ENCODE measurements around the gene ABLIM1. TPM values are rescaled to one million over a fixed set of nuclear protein-coding genes. Genes with fewer than 3 reads are reported as not detected.

Gene ABLIM1
- total and polyA plus RNA-seq, 4 donors, result 13.6 to 117 (median 35.1) TPM

- intact Hi-C loops (cut with DNase I), result no loop called here
- Histone ChIP-seq H3K4me3 (ENCODE audit: low read length in 2 of 2) (no peak overlapping the region), H3K27me3 (ENCODE audit: control insufficient read depth in 1 of 2, insufficient read depth in 2 of 2, low read length in 1 of 2) (no peaks in the 10 kb centered on the region), H3K36me3 (ENCODE audit: control insufficient read depth in 1 of 2, insufficient read depth in 2 of 2, low read length in 1 of 2) (peaks cover 0 to 2% of the 10 kb centered on the region in 2 donors), H3K27ac (ENCODE audit: low read depth in 1 of 2, low read length in 2 of 2) (no peak overlapping the region), H3K9me3 (ENCODE audit: control insufficient read depth, low read length) (no peaks in the 10 kb centered on the region), H3K4me1 (ENCODE audit: control insufficient read depth in 1 of 2, insufficient read depth in 2 of 2, low read length in 2 of 2) (no peaks in the 10 kb centered on the region)
- DNase-seq, result no peak
- ATAC-seq (ENCODE audit: low FRiP score), result no peak
- 78% methylated on average over 6 of the region's 6 CpGs for WGBS, 2 donors
These were observed 212.7 kb downstream of the ABLIM1 start for GRCh38 chr10:114445332-114445731.

DNA sequence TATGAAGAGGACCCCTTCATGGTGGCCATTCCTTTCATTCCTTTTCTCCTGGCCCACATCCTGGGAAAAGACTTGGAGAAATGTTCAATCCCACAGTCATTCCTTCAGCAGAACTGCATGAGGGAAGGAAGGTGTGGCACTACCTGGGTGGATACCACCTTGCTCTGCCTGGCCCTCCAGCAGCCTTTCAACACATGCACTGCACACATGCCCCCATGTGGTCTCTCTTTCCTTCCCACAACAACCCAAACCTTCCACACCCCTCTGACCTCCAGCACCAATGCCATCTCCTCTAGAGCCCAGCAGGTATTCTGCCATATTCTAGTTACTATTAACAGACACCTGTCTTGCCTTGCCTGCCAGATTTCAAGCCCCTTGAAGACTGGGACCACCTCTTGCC, 213.3 kb downstream of the ABLIM1 start:
- Histone ChIP-seq H3K27ac (ENCODE audit: low read depth in 1 of 2, low read length in 2 of 2) (no peak overlapping the region), H3K36me3 (ENCODE audit: control insufficient read depth in 1 of 2, insufficient read depth in 2 of 2, low read length in 1 of 2) (peaks cover 0 to 2% of the 10 kb centered on the region in 2 donors), H3K27me3 (ENCODE audit: control insufficient read depth in 1 of 2, insufficient read depth in 2 of 2, low read length in 1 of 2) (no peaks in the 10 kb centered on the region), H3K9me3 (ENCODE audit: control insufficient read depth, low read length) (no peaks in the 10 kb centered on the region), H3K4me3 (ENCODE audit: low read length in 2 of 2) (no peak overlapping the region), H3K4me1 (ENCODE audit: control insufficient read depth in 1 of 2, insufficient read depth in 2 of 2, low read length in 2 of 2) (no peaks in the 10 kb centered on the region)
- intact Hi-C loops (cut with DNase I), result no loop called here
- no peak for ATAC-seq (ENCODE audit: low FRiP score)
- no peak for DNase-seq

DNA sequence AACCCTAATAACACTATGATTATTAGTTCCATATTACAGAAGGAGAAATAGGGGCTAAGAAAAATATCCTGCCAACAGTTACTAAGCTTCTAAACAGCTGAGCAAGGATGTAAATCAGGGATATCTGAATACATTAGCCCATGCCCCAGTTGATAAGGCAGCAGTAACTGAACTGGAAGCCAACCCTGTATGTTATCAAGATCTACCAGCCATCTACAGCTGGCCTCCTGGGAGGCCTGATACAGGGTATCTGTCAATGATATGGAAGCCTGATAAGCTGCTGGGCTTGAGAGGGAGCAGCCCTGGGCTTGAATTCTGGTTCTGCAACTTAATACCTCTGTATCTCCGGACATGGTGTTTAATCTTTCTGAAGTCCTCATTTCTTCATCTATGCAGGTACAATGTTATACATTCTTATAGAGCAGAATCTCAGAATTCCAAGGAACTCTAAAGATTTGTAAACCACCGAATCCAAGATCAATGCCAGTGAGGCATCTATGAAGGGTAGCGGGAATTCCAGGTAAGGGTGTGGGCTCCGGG, 215.9 kb downstream of the ABLIM1 start:
- H3K36me3 ChIP-seq (ENCODE audit: control insufficient read depth in 1 of 2, insufficient read depth in 2 of 2, low read length in 1 of 2), result peaks cover 0 to 3% of the 10 kb centered on the region in 2 donors
- H3K4me3 ChIP-seq (ENCODE audit: low read length in 2 of 2), result no peak overlapping the region
- no peaks in the 10 kb centered on the region for H3K27me3 ChIP-seq (ENCODE audit: control insufficient read depth in 1 of 2, insufficient read depth in 2 of 2, low read length in 1 of 2)
- H3K9me3 ChIP-seq (ENCODE audit: control insufficient read depth, low read length), result no peaks in the 10 kb centered on the region
- no peak for ATAC-seq (ENCODE audit: low FRiP score)
- no peaks in the 10 kb centered on the region for H3K4me1 ChIP-seq (ENCODE audit: control insufficient read depth in 1 of 2, insufficient read depth in 2 of 2, low read length in 2 of 2)
- WGBS, 2 donors, result 78 to 82% methylated on average over 4 of the region's 4 CpGs
- no peak overlapping the region for H3K27ac ChIP-seq (ENCODE audit: low read depth in 1 of 2, low read length in 2 of 2)
- no peak for DNase-seq
- intact Hi-C loops (cut with DNase I), result no loop called here

- Histone ChIP-seq H3K9me3 (ENCODE audit: control insufficient read depth, low read length) (no peaks in the 10 kb centered on the region), H3K27ac (ENCODE audit: low read depth in 1 of 2, low read length in 2 of 2) (no peak overlapping the region), H3K4me1 (ENCODE audit: control insufficient read depth in 1 of 2, insufficient read depth in 2 of 2, low read length in 2 of 2) (no peaks in the 10 kb centered on the region), H3K27me3 (ENCODE audit: control insufficient read depth in 1 of 2, insufficient read depth in 2 of 2, low read length in 1 of 2) (no peaks in the 10 kb centered on the region), H3K36me3 (ENCODE audit: control insufficient read depth in 1 of 2, insufficient read depth in 2 of 2, low read length in 1 of 2) (peaks cover 0 to 3% of the 10 kb centered on the region in 2 donors), H3K4me3 (ENCODE audit: low read length in 2 of 2) (no peak overlapping the region)
- no peak for DNase-seq
- no peak for ATAC-seq (ENCODE audit: low FRiP score)
- 86 to 94% methylated on average over 1 of the region's 1 CpG for WGBS, 2 donors
- intact Hi-C loops (cut with DNase I), result no loop called here
These were observed 217.0 kb downstream of the ABLIM1 start for GRCh38 chr10:114441107-114441506.

GRCh38 chr10:114437473-114438292, 220.4 kb downstream of the ABLIM1 start:
- Histone ChIP-seq H3K27ac (ENCODE audit: low read depth in 1 of 2, low read length in 2 of 2) (no peak overlapping the region), H3K4me1 (ENCODE audit: control insufficient read depth in 1 of 2, insufficient read depth in 2 of 2, low read length in 2 of 2) (no peaks in the 10 kb centered on the region), H3K27me3 (ENCODE audit: control insufficient read depth in 1 of 2, insufficient read depth in 2 of 2, low read length in 1 of 2) (no peaks in the 10 kb centered on the region), H3K4me3 (ENCODE audit: low read length in 2 of 2) (no peak overlapping the region), H3K36me3 (ENCODE audit: control insufficient read depth in 1 of 2, insufficient read depth in 2 of 2, low read length in 1 of 2) (peaks cover 0 to 2% of the 10 kb centered on the region in 2 donors), H3K9me3 (ENCODE audit: control insufficient read depth, low read length) (no peaks in the 10 kb centered on the region)
- intact Hi-C loops (cut with DNase I), result loop anchor here (2.0 to 5.0 kb wide), 2 partner anchors 133 to 135 kb away; no protein-coding TSS in a partner anchor
- ATAC-seq (ENCODE audit: low FRiP score) (no peak), DNase-seq (no peak)
- 81 to 82% methylated on average over 9 of the region's 9 CpGs for WGBS, 2 donors

GRCh38 chr10:114436941-114437340, 221.1 kb downstream of the ABLIM1 start:
- Histone ChIP-seq H3K36me3 (ENCODE audit: control insufficient read depth in 1 of 2, insufficient read depth in 2 of 2, low read length in 1 of 2) (peaks cover 0 to 2% of the 10 kb centered on the region in 2 donors), H3K4me1 (ENCODE audit: control insufficient read depth in 1 of 2, insufficient read depth in 2 of 2, low read length in 2 of 2) (no peaks in the 10 kb centered on the region), H3K27me3 (ENCODE audit: control insufficient read depth in 1 of 2, insufficient read depth in 2 of 2, low read length in 1 of 2) (no peaks in the 10 kb centered on the region), H3K27ac (ENCODE audit: low read depth in 1 of 2, low read length in 2 of 2) (no peak overlapping the region), H3K9me3 (ENCODE audit: control insufficient read depth, low read length) (no peaks in the 10 kb centered on the region), H3K4me3 (ENCODE audit: low read length in 2 of 2) (no peak overlapping the region)
- 93 to 98% methylated on average over 2 of the region's 2 CpGs for WGBS, 2 donors
- intact Hi-C loops (cut with DNase I), result loop anchor here in 1 of 2 donors (5.0 kb wide), 1 partner anchor 135 kb away; no protein-coding TSS in a partner anchor
- DNase-seq (no peak), ATAC-seq (ENCODE audit: low FRiP score) (no peak)

- ATAC-seq (ENCODE audit: low FRiP score) (no peak), DNase-seq (no peak)
- Histone ChIP-seq H3K4me3 (ENCODE audit: low read length in 2 of 2) (no peak overlapping the region), H3K4me1 (ENCODE audit: control insufficient read depth in 1 of 2, insufficient read depth in 2 of 2, low read length in 2 of 2) (no peaks in the 10 kb centered on the region), H3K27ac (ENCODE audit: low read depth in 1 of 2, low read length in 2 of 2) (no peak overlapping the region), H3K27me3 (ENCODE audit: control insufficient read depth in 1 of 2, insufficient read depth in 2 of 2, low read length in 1 of 2) (no peaks in the 10 kb centered on the region), H3K36me3 (ENCODE audit: control insufficient read depth in 1 of 2, insufficient read depth in 2 of 2, low read length in 1 of 2) (no peaks in the 10 kb centered on the region), H3K9me3 (ENCODE audit: control insufficient read depth, low read length) (no peaks in the 10 kb centered on the region)
- 69 to 81% methylated on average over 4 of the region's 4 CpGs for WGBS, 2 donors
- intact Hi-C loops (cut with DNase I), result no loop called here
These were observed 225.4 kb downstream of the ABLIM1 start for GRCh38 chr10:114432566-114433093.

- WGBS, 2 donors, result 91 to 93% methylated on average over 4 of the region's 4 CpGs
- Histone ChIP-seq H3K4me1 (ENCODE audit: control insufficient read depth in 1 of 2, insufficient read depth in 2 of 2, low read length in 2 of 2) (peaks cover 0 to 2% of the 10 kb centered on the region in 2 donors), H3K27me3 (ENCODE audit: control insufficient read depth in 1 of 2, insufficient read depth in 2 of 2, low read length in 1 of 2) (no peaks in the 10 kb centered on the region), H3K4me3 (ENCODE audit: low read length in 2 of 2) (no peak overlapping the region), H3K9me3 (ENCODE audit: control insufficient read depth, low read length) (no peaks in the 10 kb centered on the region), H3K27ac (ENCODE audit: low read depth in 1 of 2, low read length in 2 of 2) (no peak overlapping the region), H3K36me3 (ENCODE audit: control insufficient read depth in 1 of 2, insufficient read depth in 2 of 2, low read length in 1 of 2) (no peaks in the 10 kb centered on the region)
- intact Hi-C loops (cut with DNase I), result no loop called here
- DNase-seq (no peak), ATAC-seq (ENCODE audit: low FRiP score) (no peak)
These were observed 226.5 kb downstream of the ABLIM1 start for GRCh38 chr10:114431414-114432135.

Data from aorta (tissue), 5 donors.